Measurements from ENCODE around the gene DUSP5.
"Not testable (repeated sequence)": the region's sequence is repeated elsewhere in the genome, so short reads cannot be mapped to it uniquely, and the experiment has no call there.

DUSP5 gene

GRCh38 chr10:110527731-110528171, 30.0 kb downstream of the DUSP5 start:
- no peak overlapping the region for H3K4me3 ChIP-seq (ENCODE audit: low read length)
- TF ChIP-seq, protein P1, sequence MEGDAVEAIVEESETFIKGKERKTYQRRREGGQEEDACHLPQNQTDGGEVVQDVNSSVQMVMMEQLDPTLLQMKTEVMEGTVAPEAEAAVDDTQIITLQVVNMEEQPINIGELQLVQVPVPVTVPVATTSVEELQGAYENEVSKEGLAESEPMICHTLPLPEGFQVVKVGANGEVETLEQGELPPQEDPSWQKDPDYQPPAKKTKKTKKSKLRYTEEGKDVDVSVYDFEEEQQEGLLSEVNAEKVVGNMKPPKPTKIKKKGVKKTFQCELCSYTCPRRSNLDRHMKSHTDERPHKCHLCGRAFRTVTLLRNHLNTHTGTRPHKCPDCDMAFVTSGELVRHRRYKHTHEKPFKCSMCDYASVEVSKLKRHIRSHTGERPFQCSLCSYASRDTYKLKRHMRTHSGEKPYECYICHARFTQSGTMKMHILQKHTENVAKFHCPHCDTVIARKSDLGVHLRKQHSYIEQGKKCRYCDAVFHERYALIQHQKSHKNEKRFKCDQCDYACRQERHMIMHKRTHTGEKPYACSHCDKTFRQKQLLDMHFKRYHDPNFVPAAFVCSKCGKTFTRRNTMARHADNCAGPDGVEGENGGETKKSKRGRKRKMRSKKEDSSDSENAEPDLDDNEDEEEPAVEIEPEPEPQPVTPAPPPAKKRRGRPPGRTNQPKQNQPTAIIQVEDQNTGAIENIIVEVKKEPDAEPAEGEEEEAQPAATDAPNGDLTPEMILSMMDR (IDR thresholded peaks at IDR 0.05; ENCODE audit: insufficient read depth, low read depth, low read length, missing control alignments), result no peak
- DNase-seq (ENCODE audit: low read depth), result no peak

- TF ChIP-seq, protein P1 (IDR thresholded peaks at IDR 0.05; ENCODE audit: insufficient read depth, low read depth, low read length, missing control alignments), result no peak
- no peak for DNase-seq (ENCODE audit: low read depth)
- no peak overlapping the region for H3K4me3 ChIP-seq (ENCODE audit: low read length)
Measured at GRCh38 chr10:110528224-110528996, 30.7 kb downstream of the DUSP5 start.

DNA sequence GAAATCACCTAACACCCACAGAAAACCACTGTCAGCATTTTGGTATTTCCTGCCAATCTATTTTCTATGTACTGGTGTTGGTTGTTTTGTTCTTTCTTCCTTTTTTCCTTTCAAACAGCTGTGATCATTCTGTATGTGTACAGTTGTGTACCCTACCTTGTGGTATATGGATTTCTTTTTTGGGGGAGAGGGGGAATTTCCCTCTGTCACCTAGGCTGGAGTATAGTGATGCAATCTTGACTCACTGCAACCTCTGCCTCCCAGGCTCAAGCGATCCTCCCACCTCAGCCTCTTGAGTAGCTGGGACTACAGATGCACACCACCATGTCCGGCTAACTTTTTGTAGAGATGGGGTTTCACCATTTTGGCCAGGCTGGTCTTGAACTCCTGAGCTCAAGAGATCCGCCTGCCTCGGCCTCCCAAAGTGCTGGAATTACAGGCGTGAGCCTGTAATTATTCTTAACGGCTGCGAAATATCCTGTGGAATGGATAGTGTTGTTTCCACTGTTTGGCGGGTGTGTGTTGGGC, 31.4 kb downstream of the DUSP5 start:
- DNase-seq (ENCODE audit: low read depth), result peak; percentile 59
- not testable (repeated sequence) for H3K4me3 ChIP-seq (ENCODE audit: low read length)

GRCh38 chr10:110529596-110530011, 31.9 kb downstream of the DUSP5 start:
- DNase-seq (ENCODE audit: low read depth), result no peak
- H3K4me3 ChIP-seq (ENCODE audit: low read length), result no peak overlapping the region
- TF ChIP-seq, protein P1 (IDR thresholded peaks at IDR 0.05; ENCODE audit: insufficient read depth, low read depth, low read length, missing control alignments), result no peak

DNA sequence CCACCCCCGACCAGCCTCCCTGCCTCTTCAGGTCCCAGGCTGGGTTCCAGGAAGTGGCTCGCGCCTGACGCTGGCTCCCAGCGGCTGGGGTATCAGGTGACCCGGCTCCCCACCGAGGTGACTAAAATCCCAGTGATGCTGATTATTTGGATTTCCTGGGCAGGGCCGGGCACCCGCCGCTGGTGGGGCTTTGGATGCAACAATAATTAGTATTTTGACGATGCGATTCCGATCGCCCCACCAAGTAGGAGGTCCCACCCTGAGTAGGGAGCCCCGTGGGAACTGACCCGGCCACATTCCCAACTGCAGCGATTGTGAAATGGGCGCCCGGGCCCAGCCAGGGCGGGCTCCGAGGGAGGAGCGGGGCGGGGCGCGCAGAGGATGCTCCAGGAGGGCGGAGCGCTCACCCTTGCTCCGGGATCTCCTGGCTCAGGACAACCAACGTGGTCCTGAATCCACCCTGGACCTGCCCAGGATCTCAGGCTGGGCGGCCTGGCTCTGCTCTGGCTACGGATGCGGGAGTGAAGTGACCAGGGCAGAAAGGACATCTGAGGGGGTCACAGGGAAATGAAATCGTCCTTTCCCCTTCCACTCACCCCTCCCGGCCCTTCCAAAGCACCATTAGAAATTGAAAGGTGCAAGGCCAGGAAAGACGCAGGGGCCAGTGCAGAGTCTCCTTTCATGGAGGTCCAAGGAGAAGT, 32.6 kb downstream of the DUSP5 start:
- no peak overlapping the region for H3K4me3 ChIP-seq (ENCODE audit: low read length)
- DNase-seq (ENCODE audit: low read depth), result peak; percentile 72

DNA sequence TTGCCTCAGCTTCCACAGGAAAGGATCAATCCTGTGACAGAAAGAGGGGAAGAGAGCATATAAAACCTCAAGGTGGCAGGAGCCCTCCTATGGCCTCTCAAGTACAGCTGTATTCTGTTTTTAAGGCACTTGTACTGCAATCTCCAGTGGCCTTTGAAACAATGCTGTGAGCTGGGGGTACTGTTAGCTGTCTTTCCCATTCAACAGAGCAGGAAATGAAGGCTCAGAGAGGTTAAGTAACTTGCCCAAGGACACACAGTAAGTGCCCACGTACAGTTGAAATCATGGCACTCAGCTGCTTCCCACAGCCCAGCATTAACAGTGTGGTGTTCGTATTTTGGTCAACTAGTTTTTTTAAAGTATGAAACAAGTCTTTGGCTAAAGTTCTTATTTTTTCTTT, 34.0 kb downstream of the DUSP5 start:
- no peak overlapping the region for H3K4me3 ChIP-seq (ENCODE audit: low read length)
- TF ChIP-seq, protein P1 (IDR thresholded peaks at IDR 0.05; ENCODE audit: insufficient read depth, low read depth, low read length, missing control alignments), result no peak
- DNase-seq (ENCODE audit: low read depth), result no peak

More for the DNA sequence above, 32.6 kb downstream of the DUSP5 start:
- TF ChIP-seq, protein P1 (IDR thresholded peaks at IDR 0.05; ENCODE audit: insufficient read depth, low read depth, low read length, missing control alignments), result no peak

DNA sequence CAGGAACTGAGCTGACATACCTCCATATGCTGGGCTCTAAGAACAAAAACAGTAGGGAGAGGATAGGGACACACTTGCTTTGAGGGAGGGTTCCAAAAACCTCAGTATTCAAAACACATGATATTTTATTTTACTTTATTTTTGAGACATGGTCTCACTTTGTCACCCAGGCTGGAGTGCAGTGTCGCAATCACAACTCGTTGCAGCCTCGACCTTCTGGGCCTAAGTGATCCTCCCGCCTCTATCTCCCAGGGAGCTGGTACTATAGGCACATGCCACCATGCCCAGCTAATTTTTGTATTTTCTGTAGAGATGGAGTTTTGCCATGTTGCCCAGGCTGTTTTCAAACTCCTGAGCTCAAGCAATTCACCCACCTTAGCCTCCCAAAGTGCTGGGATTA, 34.9 kb downstream of the DUSP5 start:
- H3K4me3 ChIP-seq (ENCODE audit: low read length); DNase-seq (ENCODE audit: low read depth): not testable (repeated sequence)
